GM10847 (cell line): Measurements from ENCODE around the gene ZBTB12.

Experiments
- POLR2A ChIP-seq: IDR thresholded peaks from 2 replicates; pipeline ENCODE4 v1.6.1; 2011; ENCODE audit not compliant: insufficient read length; ENCODE audit errors: extremely low read depth

The ZBTB12 gene

DNA sequence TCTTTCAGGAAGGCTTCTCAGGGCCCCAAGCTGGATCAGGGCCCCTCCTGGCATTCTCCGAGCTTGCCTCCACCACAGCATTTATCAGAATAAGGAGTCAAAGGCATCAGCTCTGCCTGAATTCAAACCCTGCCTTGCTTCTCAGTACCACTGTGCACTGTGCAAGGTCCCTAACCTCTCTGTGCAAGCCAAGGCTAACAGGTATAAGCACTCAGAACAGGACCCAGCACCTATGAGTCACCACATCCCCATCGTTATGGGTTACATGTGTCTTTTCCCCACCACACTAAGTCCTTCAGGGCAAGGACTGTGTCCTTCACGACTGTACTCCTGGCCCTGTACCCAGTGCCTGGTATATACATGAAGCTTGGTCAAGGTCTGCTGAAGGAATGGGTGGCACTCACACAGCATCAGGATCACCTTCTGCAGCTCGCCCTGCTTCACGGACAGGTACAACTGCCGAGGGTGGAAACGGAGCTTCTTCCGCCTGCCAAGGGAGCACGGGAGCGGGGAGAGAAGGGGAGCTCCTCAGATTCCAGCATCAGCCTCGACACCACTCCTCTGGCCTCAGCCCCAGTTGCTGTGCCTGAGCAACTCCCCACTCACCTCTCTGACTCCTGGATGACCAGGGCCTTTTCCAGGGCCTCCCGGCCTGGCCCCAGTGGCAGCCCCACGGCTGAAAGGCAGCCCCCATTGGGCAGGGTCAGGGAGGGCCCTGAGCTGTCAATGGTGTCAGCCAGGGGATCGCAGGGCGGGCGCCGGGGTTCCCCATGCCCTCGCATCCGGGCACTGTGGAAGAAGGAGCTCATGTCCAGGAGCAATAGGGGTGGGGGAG, 14.5 kb downstream of the ZBTB12 start:
- no peak for TF ChIP-seq POLR2A

DNA sequence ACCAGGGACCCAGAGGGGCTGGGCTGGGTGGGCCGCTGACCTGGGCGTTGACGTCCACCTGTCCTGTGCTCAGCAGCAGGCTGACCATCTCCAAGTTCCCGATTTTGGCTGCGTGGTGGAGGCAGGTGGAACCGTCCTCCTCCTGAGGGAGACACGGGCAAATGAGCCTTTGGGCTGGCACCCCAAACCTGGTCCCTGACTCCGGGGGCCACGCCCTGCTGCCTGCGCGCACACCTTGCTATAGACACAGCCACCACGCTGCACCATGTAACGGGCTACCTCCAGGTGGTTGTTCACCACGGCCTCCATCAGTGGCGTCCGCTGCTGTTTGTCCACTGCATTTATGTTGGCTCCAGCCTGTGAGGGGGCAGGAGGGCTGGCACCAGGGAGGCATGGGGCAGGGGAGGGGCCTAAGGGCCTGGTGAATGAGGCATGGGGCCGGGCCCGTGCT, 15.3 kb downstream of the ZBTB12 start:
- TF ChIP-seq POLR2A = no peak

DNA sequence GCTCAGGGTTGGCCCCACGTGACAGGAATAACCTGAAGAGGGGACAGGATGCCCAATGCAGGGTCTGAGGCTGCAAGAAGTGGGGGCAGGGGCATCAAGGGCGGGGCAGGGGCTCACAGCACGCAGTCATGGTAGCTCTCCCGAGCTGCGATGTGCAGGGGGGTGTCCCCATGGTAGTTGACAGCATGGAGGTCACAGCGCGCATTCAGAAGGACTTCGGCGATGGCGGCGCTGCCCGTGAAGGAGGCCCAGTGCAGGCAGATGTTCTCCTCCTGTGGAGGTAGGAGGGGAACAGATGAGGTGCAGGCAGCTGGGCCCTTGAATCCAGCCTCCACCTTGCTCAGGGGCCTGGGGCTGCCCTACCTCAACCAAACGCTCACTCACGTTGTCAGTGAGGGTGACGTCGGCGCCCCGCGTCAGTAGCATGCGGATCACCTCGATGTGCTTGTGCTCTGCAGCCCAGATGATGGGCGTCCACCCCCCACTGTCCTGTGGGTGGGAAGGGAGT, 17.3 kb downstream of the ZBTB12 start:
- no peak for TF ChIP-seq POLR2A

DNA sequence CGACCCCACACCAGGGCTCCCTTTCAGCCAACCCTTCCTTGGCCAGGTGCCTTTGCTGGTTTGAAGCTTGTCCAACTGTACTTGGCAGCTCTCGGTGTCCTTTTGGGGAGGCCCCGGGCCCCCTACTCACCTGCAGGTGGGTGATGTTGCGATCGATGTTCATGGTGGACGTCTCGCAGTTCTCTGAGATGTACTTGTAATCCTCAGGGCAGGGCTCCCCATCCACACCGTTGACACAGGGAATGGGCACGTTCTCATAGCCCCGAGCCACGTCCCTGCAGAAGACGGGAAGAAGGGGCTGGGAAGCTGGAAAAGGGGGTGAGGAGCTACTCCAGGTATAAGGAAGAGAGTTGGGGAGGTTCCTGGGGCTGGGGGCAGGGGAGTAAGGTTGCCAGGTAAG, 18.2 kb downstream of the ZBTB12 start:
- TF ChIP-seq POLR2A = no peak

DNA sequence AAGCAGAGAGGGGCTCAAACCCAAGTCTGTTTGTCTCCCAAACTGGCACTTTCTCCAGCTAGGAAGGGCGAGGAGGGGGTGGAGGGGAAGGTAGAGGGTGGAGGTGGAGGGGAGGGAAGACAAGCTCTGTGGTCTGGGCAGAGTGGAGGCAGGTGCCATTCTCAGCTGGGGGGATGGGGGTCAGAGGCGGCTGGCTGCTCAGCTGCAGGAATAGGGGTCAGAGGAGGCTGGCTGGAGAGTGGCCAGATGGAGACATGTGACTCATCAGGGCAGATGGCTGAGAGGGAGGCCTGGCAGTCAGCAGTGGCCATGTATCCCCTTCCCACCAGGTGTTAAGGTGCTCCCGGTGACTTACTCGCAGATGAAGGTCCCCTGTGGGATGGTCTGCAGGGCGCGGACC, 19.5 kb downstream of the ZBTB12 start:
- TF ChIP-seq POLR2A = no peak

DNA sequence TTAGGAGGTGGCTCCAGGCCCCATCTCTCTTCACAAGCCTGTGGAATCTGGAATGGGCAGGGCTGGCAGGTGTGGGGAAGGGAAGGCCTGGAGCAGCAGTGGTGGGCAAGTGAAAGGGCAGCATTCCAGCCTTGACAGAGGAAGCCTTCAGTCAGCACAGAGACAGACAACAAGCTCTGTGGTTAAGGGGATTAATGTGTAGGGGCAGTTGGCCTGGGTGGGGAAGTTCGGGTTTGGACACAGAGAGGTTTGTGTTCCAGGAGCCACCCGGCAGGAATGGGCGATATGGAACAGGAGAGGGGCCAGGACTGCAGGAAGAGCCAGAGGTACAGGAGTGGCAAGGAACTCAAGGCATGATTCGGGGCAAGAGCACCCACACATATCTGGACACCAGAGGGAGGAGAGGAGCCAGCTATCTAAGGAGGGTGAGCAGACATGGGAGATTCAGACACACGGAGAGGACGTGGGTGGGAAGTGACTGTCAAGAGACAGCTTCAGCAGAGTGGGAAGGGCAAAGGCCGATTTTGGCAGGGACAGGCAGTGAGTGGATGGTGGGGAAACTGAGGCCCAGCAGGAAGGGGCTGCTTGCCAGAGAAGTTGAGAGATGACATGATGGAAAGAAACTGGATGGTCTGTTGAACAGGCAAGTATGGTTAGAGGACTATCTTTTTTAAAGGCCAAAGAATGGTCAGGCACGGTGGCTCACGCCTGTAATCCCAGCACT, 20.6 kb downstream of the ZBTB12 start:
- TF ChIP-seq POLR2A = no peak

DNA sequence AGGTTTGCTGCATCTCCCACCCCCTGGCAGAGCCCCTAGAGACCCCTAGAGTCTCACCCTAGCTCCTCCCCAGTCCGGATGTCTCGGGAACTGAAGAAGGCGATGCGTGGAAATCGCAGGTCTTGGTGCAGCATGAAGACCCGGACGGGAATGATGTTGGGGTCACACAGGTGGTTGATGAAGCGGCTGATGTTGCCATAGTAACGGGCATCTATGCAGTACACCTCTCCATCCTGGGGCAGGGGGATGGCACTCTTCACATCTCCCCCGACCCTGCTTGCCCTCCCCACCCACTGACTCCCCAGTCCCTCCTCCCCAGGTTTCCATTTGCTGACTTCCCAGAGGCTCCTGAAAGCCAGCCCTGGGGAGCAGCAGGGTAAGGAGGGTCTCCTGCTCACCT, 21.3 kb downstream of the ZBTB12 start:
- no peak for TF ChIP-seq POLR2A

- no peak for TF ChIP-seq POLR2A
Measured at GRCh38 chr6:31879901-31880300, 22.0 kb downstream of the ZBTB12 start.

DNA sequence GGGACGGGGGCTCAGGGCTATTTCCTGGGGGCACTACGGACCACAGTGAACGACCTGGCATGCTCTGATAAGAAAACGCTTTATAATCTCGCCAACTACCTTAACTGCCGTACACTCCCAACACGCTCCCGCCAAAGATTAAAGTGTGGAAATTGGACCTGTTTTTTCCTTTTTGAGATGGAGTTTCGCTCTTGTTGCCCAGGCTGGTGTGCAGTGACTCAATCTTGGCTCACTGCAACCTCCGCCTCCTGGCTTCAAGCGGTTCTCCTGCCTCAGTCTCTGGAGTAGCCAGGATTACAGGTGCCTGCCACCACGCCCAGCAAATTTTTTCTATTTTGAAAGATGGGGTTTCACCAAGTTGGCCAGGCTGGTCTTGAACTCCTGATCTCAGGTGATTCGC, 22.7 kb downstream of the ZBTB12 start:
- no peak for TF ChIP-seq POLR2A

DNA sequence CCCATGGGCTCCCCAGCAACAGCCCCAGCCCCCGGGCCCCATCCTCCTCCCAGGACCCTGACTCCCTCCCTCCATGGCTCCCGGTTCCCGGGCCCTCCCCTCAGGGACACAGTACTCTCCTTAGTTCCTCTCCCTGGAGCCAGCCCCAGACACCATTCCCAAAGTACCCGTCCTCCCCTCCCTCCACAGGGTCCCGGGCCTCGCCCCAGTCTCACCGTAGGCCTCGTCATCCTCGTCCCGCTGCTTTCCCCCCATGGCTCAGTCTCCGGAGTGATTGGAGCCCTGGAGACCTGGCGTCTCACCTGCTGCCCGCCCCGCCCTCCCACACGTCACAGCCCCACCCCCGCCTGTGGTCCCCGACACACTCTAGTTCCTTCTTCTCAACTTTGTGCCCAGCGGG, 23.2 kb downstream of the ZBTB12 start, which contains the start of gene SLC44A4:
Gene SLC44A4 (minus strand): TSS at position 272 of the 400 bp plus-strand sequence. CDS start 17 bp downstream, at position 255.
- no peak for TF ChIP-seq POLR2A

DNA sequence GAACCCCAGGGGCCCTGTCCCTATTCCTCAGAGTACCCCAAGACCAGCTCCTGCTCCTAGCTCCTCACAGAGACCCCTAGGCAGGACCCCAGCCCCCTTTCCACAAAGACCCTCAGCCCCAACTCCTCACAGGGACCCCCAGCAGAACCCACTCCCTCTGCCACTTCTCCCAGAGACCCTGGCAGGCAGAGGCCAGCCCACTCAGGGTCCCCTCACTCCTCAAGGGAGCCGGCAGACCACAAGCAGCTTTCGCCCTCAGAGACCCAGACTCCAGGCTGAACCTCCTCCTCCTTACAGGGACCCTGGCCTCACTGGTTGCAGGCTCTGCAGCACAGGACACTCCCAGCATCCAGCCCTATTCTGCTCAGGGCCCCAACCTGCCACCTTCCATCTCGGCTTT, 23.7 kb downstream of the ZBTB12 start:
- TF ChIP-seq POLR2A = no peak

DNA sequence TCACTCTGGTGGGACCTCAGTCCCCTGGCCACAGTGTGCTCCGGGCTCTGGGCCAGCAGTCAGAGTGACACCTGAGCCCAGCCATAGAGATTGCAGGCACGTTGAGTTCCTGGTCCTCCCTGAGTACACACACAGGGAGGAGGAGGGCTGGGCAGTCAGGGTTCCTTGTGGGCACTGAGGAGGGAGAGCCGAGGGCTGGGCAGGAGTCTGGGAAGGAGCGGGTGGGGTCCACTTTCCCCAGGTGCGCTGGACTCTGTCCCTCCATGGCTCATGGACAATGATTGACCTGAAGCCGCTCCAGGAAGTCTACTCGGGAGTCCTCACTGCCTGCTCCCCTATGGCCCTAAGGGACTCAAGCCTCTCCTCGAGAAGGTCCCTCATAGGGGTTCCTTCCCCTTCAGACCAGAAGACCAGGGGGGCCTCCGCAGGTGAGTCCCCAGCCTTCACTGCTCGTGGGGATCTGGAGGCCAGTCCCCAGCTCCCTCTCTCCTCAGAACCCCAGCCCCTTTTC, 24.2 kb downstream of the ZBTB12 start:
- no peak for TF ChIP-seq POLR2A

GRCh38 chr6:31877125-31877650, 24.7 kb downstream of the ZBTB12 start:
- TF ChIP-seq POLR2A = no peak

DNA sequence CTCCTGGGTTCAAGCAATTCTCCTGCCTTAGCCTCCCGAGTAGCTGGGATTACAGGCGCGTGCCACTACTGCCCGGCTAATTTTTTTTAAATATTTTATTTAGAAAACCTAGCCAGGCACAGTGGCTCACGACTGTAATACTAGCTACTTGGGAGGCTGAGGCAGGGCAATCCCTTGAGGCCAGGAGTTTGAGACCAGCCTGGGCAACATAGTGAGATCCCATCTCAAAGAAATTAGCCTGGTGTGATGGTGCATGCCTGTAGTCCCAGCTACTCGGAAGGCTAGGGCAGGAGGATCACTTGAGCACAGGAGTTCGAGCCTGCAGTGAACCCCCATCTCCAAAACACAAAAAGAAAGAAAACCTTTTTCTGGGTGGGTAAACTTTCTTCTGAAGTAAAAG, 25.5 kb downstream of the ZBTB12 start:
- no peak for TF ChIP-seq POLR2A

- TF ChIP-seq POLR2A = no peak
Measured at GRCh38 chr6:31875877-31876276, 26.0 kb downstream of the ZBTB12 start.

DNA sequence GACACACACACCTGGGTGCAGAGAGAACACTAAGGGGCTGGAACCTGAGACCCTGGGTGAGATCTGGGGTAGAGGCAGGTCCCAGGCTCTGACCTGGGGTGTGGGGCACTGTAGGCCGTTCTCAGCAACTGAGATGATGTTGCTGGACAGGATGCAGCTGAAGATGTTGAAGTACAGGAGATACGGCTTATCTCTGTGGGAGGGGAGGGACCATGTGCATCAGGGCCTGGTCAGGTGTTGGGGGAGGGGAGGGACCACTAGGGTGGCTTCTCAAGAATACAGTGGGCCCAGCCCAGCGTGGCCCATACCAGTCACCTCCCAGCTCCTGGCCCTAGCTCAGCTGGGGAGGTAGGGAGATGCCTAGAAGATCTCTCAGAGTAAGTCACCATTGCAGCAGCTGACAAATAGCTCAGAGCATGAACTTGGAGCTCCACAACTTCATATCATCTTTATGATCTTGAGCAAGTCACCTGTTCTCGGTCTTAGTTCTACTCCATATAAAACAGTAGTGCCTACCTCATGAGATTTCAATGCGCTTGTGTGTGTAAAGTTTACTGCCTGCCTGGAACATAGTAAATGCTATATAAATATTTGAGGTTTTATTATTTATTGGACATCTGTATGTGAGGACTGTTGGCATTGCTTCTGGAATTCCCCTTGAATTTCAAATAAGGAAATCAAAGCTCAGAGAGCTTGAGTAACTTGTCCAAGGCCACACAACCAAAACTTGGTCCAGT, 26.9 kb downstream of the ZBTB12 start:
- TF ChIP-seq POLR2A = no peak
